CD4-positive, alpha-beta T cell treated with Interleukin-17A for 1 hour (primary cell): ENCODE results near the gene ZCCHC4.
A peak's percentile ranks its signal among the peaks of the same experiment; 100 is the strongest.
"Not testable (repeated sequence)": the region's sequence is repeated elsewhere in the genome, so short reads cannot be mapped to it uniquely, and the experiment has no call there.

Source experiments
- DNase-seq: peaks from one replicate; pipeline ENCODE4 v3.0.0-alpha.2; 2020

The ZCCHC4 gene

GRCh38 chr4:25328463-25328862 is 15.9 kb downstream of the ZCCHC4 start:
- not testable (repeated sequence) for DNase-seq

DNA sequence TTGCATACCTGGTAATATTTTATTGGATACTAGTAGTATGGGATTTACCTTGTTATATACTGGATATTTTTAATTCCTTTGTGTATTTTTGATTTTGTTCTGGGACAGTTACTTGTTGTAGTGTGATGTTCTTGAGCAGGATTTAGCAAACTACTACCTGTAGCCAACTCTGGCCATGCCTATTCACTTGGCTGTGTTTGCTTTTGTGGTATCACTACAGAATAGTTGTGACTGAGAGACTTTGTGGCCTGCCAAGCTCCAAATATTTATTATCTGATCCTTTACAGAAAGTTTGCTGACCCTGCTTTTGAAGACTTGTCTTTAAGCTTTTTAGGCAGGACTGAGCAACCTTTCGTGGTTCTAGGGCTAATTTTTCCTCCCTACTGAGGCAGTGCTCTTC is 17.8 kb downstream of the ZCCHC4 start:
- DNase-seq, result no peak

DNA sequence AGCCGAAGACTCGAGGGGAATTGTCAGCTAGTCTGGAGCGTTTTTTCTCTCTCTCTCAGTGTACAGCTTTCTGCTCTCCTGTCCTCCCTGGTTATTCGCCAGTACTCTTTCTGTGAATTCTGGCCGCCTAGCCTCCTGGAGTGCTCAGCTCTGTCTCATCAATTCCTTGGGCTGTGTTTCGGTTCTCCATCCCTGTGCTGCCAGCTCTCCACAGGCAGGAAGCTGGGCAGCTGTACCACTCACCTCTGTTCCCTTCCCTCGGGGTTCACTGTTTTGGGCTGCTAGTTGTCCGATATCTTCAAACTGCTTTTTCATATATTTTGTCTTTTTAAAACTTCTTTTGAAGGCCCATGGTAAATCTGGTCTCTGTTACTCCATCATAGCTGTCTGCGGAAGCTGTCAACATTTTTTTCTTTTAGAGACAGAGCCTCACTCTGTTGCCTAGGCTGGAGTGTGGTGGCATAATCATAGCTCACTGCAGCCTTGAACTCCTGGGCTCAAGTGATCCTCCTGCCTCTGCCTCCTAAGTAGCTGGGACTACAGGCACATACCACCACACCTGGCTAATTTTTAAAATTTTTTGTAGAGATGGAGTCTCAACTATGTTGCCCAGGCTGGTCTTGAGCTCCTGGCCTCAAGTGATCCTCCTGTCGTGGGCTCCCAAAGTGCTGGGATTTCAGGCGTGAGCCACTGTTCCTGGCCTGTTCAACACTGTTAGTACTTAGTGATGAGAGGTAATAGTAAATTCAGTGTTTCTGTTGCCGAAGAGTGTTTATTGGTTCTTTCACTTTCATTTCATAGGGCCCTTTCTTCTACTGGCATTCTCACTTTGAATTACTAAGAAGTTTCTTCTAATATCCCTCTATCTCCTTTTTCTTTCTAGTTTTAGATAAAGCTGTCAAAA is 18.6 kb downstream of the ZCCHC4 start:
- DNase-seq, result peak; percentile 26

GRCh38 chr4:25343671-25344070 is 31.1 kb downstream of the ZCCHC4 start:
- no peak for DNase-seq

DNA sequence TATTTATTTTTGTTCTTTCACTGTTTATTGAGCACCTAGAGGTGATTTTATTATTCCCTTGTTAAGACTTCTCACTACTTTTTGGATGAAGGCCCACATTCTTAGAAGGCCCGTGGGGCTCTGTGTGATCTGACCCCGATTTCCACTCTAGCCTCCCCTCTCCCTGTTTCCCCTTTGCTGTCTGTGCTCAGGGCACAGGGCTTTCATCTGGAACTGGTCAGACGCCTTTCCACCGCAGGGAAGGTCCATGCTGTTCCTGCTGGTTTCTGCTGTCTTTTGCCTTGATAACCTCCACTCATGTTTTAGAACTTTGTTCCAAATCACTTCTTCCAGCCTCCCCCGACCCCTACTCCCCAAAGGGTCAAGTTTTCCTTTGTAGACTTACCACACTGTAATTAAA is 33.2 kb downstream of the ZCCHC4 start:
- DNase-seq, result no peak

- no peak for DNase-seq
Observed at GRCh38 chr4:25346913-25347312, 34.3 kb downstream of the ZCCHC4 start.

- DNase-seq, result no peak
Observed at GRCh38 chr4:25347473-25347872, 34.9 kb downstream of the ZCCHC4 start.

DNA sequence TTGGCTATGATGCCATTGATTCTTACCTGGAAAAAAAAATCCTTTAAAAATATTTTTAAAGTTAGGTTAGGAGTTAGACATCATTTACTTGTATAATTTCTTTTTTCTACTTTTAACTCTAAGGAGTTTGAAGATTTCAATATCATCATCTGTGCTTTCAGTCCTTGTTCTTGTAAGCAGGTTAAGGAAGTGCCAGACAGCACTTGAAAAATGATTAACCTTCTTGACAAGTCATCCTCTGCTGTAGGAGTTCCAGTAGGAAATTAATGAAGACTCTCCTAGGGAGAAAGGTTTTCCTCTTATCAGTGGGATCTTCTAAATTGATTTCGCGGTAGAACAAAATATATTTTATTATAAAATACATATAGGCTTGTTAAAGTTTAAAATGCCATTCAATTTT is 35.4 kb downstream of the ZCCHC4 start:
- DNase-seq, result no peak

GRCh38 chr4:25350561-25350960 is 38.0 kb downstream of the ZCCHC4 start:
- DNase-seq, result no peak

DNA sequence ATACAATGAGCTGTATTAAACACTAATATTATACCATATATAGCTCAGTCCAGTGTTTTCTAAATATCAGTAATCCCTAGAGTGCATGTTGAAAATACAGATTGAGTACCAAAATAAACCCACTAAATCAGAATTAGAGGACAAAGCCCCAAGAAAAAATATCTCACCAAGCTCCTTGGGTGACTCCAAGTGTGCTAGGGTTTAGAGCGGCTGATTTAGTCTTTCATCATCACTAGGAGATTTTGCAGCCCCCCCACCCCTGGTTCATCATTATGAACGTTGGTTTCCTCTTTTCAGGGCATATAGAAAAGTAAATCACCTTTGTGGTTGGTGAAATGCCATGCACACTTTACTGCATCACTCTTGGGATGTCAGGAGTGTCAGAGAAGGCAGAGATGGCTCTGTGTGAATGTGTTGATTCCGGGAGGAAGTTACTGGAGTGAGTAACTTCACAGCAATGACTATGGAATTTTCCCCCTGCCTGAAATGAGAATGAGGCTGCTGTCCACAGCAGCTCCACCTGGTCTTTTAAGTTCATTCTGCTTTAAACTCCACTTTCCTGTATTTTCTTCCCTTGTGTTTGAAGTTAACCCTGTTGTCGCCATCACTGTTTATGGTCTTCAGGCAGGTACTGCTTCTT is 39.3 kb downstream of the ZCCHC4 start:
- no peak for DNase-seq

- no peak for DNase-seq
Observed at GRCh38 chr4:25356068-25356467, 43.5 kb downstream of the ZCCHC4 start.

GRCh38 chr4:25358515-25359275 is 46.1 kb downstream of the ZCCHC4 start:
- DNase-seq, result no peak

GRCh38 chr4:25361253-25361652 is 48.7 kb downstream of the ZCCHC4 start:
- DNase-seq, result no peak

DNA sequence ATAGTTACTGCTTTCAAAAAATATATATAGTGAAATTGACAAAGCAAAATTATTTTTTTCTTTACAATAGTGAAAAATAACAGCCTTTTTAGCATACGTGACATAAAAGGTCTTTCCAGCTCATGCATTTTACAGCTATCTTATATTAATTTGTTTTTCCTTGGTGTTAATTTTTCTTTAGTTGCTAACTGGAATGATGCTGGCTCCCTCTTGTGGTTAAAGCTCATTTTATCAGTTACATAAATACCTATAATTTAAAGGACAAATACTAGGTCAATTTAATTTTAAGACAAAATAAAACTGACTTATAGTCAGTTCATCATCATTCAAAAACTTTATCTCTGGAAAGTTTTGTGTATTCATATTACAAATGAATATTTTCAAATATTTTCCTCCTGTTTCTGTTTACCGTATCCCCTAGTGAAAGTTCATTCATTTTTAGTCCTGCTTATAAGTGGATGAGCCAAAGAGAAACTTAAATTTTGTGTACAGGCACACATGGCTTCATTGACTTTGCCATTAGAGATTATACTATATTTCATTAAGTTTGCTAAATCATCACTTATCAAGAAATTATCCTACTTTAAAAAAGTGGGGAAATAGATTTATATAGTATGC is 54.5 kb downstream of the ZCCHC4 start:
- DNase-seq, result peak; percentile 51

GRCh38 chr4:25367877-25368276 is 55.3 kb downstream of the ZCCHC4 start:
- no peak for DNase-seq

GRCh38 chr4:25368315-25368714 is 55.7 kb downstream of the ZCCHC4 start:
- DNase-seq, result no peak

DNA sequence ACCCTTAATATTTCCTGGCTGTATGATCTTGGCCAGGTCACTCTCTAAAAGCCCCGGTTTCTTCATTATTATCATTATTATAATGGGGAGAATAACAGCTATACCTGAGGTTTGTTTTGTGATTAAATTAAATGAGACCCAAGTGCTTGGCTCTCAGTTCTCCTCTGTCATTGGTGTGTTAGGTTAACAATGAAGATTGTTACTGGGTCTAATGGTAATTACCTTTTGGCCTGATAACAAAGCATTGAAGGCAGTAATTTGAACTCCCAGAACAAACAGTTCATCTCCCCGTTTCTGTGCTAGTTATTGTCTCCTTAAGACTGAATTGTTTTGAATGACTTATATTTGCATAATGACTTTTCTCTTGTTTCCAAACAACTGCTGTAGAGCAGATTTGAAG is 57.7 kb downstream of the ZCCHC4 start:
- no peak for DNase-seq

GRCh38 chr4:25372549-25372948 is 60.0 kb downstream of the ZCCHC4 start:
- not testable (repeated sequence) for DNase-seq

DNA sequence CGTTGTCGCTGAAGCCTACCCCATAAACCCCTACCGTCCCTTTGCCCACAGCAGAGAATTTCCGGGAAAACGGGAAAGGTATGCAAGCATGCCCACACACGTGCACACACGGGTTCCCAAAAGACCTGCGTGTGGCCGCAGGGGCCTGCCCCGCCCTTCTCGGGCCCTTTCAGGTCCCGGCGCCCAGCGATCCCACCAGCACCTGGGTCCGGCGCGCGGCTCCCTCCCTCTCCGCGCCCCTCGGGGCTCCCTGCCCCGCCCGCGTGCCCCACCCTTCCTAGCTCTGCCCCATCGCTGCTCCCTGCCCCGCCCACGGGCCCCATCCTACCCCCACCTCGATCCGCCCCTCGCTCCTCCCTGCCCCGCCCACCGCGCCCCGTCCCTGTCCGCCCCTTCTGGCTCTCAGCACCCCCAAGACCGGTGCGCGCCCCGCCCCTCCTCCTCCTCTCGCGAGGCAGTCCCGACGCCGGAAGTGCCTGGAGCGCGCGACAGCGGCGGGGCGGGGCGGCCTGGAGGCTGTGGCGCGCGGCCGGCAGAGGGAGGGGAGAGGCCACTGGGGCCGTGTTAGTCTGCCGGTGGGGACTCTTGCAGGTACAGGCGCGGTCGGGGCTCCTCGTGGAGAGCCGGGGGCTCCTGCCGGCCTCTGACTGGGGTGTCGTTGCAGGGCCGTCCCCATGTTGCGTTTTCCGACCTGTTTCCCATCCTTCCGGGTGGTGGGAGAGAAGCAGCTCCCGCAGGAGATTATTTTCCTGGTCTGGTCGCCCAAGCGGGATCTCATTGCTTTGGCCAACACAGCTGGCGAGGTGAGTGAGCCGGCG is 64.4 kb downstream of the ZCCHC4 start, which contains the start of gene ANAPC4:
Gene ANAPC4, plus strand, starts transcription at position 510 of the 818 bp plus-strand sequence. Its CDS starts 165 bp downstream, at position 675.
- DNase-seq, result peak; percentile 97

GRCh38 chr4:25377572-25378436 is 65.2 kb downstream of the ZCCHC4 start:
- no peak for DNase-seq

DNA sequence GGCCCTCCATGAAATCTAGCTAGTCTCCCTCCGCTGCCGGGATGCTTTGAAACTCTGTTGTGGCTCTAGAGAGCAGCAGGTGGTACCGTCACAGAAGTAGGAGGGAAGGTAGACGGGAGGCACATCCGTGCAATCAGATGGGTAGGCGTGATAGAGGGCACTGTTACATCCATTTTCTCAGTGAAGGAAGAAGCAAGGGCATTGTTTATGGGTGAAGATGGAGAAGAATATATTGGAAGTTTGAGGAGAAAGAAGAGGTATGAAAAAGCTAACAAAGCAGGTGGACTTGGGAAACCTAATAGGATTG is 65.8 kb downstream of the ZCCHC4 start:
- no peak for DNase-seq
